MV-4-11 (cell line): ENCODE measurements around the gene CHRND.
A peak's percentile ranks its signal among the peaks of the same experiment; 100 is the strongest.

ENCODE experiments used
- DNase-seq: peaks from one replicate; lab custom pipeline; 2025; lab: John Stamatoyannopoulos, UW

Gene CHRND

GRCh38 chr2:232504438-232504837, 21.5 kb upstream of the CHRND start:
- DNase-seq = no peak

GRCh38 chr2:232505856-232506255, 20.1 kb upstream of the CHRND start:
- no peak for DNase-seq

GRCh38 chr2:232506709-232507108, 19.3 kb upstream of the CHRND start:
- no peak for DNase-seq

GRCh38 chr2:232508251-232508650, 17.7 kb upstream of the CHRND start:
- DNase-seq = no peak

- DNase-seq = no peak
These were observed 14.5 kb upstream of the CHRND start for GRCh38 chr2:232511336-232511890.

- DNase-seq = no peak
These were observed 13.4 kb upstream of the CHRND start for GRCh38 chr2:232512602-232513001.

- DNase-seq = no peak
These were observed 12.6 kb upstream of the CHRND start for GRCh38 chr2:232513353-232513752.

GRCh38 chr2:232515639-232516038, 10.3 kb upstream of the CHRND start:
- no peak for DNase-seq

- DNase-seq = no peak
These were observed 9.4 kb upstream of the CHRND start for GRCh38 chr2:232516551-232516950.

- no peak for DNase-seq
These were observed 7.1 kb upstream of the CHRND start for GRCh38 chr2:232518844-232519243.

GRCh38 chr2:232519581-232520438, 6.2 kb upstream of the CHRND start, which contains the start of gene PRSS56:
Gene PRSS56, plus strand, starts transcription at chr2:232520388. Its CDS starts 211 bp downstream, at chr2:232520599.
- no peak for DNase-seq

GRCh38 chr2:232520489-232520888, 5.5 kb upstream of the CHRND start:
- no peak for DNase-seq

- no peak for DNase-seq
These were observed 4.9 kb upstream of the CHRND start for GRCh38 chr2:232521098-232521497.

GRCh38 chr2:232521959-232522622, 3.9 kb upstream of the CHRND start:
- no peak for DNase-seq

- DNase-seq = no peak
These were observed 3.1 kb upstream of the CHRND start for GRCh38 chr2:232522623-232523401.

GRCh38 chr2:232523402-232523681, 2.6 kb upstream of the CHRND start:
- DNase-seq = no peak

- DNase-seq = peak; percentile 55
These were observed 2.0 kb upstream of the CHRND start for GRCh38 chr2:232523682-232524597.

GRCh38 chr2:232524771-232525170, 1.2 kb upstream of the CHRND start:
- no peak for DNase-seq

GRCh38 chr2:232525199-232525598, 761 bp upstream of the CHRND start:
- DNase-seq = no peak

- DNase-seq = no peak
These were observed 497 bp downstream of the CHRND start for GRCh38 chr2:232526372-232526941.

- no peak for DNase-seq
These were observed 2.0 kb downstream of the CHRND start for GRCh38 chr2:232527905-232528470.
